C4-2B (cell line): Measurements from ENCODE around the gene FAM227B.

Experiments used
- CTCF ChIP-seq: fragments of 450-650 bp; conservative IDR thresholded peaks from 2 replicates; pipeline ENCODE4 v1.5.1; 2017; ENCODE audit warnings: mild to moderate bottlenecking
- ZFX ChIP-seq: fragments of 450-650 bp; IDR thresholded peaks from 2 replicates; pipeline ENCODE4 v1.6.1; 2017

- TF ChIP-seq CTCF, result no peak
- no peak for TF ChIP-seq ZFX
Observed at GRCh38 chr15:49309889-49310288, 310.7 kb downstream of the FAM227B start.
